ENCODE data around the gene LVRN. TPM values are rescaled to one million over a fixed set of nuclear protein-coding genes. Genes with fewer than 3 reads are reported as not detected.

Gene LVRN
- total RNA-seq, 1 experiment from 2014 or later = 0.09 TPM

DNA sequence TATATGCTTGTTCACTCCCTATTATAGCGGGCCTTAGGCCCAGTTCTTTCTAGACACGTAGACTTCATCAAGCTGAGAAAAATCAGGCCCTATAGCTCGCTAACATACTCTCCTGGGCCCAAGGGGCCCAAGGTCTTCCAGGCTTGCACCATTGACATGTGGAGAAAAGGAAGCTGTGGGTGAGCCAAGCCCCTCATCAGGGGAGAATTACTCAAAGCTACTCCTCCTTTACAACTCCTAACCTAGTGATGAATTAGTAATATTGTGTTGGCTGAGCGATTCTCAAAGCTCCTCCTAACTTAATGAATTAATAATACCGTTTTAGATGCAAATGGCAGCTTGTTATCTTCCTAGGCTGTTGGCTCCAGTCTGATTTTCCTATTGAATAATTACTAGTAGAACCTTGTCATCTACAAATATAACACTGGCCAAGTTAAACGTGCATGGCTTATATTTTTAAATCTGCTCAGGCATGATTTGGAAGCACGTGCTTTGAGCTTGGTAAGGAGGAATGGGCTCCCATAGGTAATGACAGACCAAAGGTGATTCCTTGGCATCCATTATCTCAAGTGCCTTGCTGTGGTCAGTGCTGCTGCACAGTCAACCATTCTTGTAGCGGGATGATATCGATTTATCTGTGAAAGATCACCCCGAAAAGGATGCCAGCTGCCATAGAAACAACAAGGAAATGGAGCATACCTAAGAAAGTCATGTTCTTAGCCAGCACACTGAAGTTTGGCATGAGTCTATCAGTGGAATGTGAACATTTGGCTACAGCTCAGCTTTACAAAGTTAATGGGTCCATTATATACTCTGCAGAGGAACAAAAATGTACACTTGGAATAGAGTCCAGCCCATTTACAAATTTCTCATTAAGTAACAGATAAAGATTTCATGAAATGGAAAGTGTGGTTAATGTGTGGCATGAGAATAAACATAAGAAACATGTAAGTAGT lies 23.8 kb downstream of the LVRN start:
- Histone ChIP-seq H3K4me2 (ENCODE audit: insufficient read depth, insufficient read length, low read length) (no peak overlapping the region), H3K27ac (ENCODE audit: insufficient read length, low read depth, low read length) (no peak overlapping the region), H3K9ac (ENCODE audit: extremely low read depth, insufficient read length, low read length) (no peak overlapping the region), H2BK20ac (ENCODE audit: low read depth, low read length, poor library complexity, severe bottlenecking) (no peak overlapping the region), H3K4ac (ENCODE audit: low read depth, low read length) (no peak overlapping the region), H2BK5ac (ENCODE audit: insufficient read length, low read length) (no peak overlapping the region), H2BK120ac (ENCODE audit: low read depth, low read length, poor library complexity, severe bottlenecking) (no peak overlapping the region), H4K5ac (ENCODE audit: insufficient read length, low read depth, low read length) (no peak overlapping the region), H3K18ac (ENCODE audit: insufficient read length, low read depth, low read length) (no peak overlapping the region), H3K79me1 (ENCODE audit: insufficient read depth, low read depth, low read length, poor library complexity, severe bottlenecking) (no peaks in the 10 kb centered on the region), H3T11ph (ENCODE audit: low read length) (no peak overlapping the region), H2AK5ac (ENCODE audit: insufficient read length, low read length) (no peak overlapping the region), H3K4me1 (ENCODE audit: insufficient read depth, low read length) (no peaks in the 10 kb centered on the region), H2BK15ac (ENCODE audit: low read depth, low read length) (no peak overlapping the region), H3K23me2 (ENCODE audit: insufficient read length, low read depth, low read length, poor library complexity, severe bottlenecking) (no peaks in the 10 kb centered on the region), H3K79me2 (ENCODE audit: insufficient read depth, low read length) (no peaks in the 10 kb centered on the region), H2AFZ (ENCODE audit: low read length) (no peak overlapping the region), H3K14ac (ENCODE audit: insufficient read depth, low read length) (no peak overlapping the region), H4K91ac (ENCODE audit: insufficient read length, low read depth, low read length) (no peak overlapping the region), H3K9me3 (ENCODE audit: control insufficient read depth, low read depth, low read length) (no peaks in the 10 kb centered on the region), H2BK12ac (ENCODE audit: insufficient read length, low read depth, low read length) (no peak overlapping the region), H4K8ac (replicated peaks; ENCODE audit: insufficient read length, low read depth, low read length) (no peak overlapping the region), H3K23ac (ENCODE audit: insufficient read length, low read depth, low read length) (no peak overlapping the region), H3K56ac (ENCODE audit: insufficient read length, low read depth, low read length) (no peak overlapping the region), H4K20me1 (ENCODE audit: control insufficient read depth, insufficient read depth, insufficient read length) (no peaks in the 10 kb centered on the region), H3K27me3 (ENCODE audit: insufficient read depth, low read length) (no peaks in the 10 kb centered on the region)
- DNase-seq = no peak
- no peaks in the 10 kb centered on the region for H3K9me3 Mint-ChIP-seq
- no peaks in the 10 kb centered on the region for H3K27me3 Mint-ChIP-seq (ENCODE audit: low read depth)
- WGBS (ENCODE audit: extremely low coverage, insufficient read length, low lambda C conversion rate) = no CpG with 5 or more reads among the region's 10 CpGs
- TF ChIP-seq, protein P1, sequence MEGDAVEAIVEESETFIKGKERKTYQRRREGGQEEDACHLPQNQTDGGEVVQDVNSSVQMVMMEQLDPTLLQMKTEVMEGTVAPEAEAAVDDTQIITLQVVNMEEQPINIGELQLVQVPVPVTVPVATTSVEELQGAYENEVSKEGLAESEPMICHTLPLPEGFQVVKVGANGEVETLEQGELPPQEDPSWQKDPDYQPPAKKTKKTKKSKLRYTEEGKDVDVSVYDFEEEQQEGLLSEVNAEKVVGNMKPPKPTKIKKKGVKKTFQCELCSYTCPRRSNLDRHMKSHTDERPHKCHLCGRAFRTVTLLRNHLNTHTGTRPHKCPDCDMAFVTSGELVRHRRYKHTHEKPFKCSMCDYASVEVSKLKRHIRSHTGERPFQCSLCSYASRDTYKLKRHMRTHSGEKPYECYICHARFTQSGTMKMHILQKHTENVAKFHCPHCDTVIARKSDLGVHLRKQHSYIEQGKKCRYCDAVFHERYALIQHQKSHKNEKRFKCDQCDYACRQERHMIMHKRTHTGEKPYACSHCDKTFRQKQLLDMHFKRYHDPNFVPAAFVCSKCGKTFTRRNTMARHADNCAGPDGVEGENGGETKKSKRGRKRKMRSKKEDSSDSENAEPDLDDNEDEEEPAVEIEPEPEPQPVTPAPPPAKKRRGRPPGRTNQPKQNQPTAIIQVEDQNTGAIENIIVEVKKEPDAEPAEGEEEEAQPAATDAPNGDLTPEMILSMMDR (conservative IDR thresholded peaks at IDR 0.05) = no peak
- H3K4me3 Mint-ChIP-seq = no peak overlapping the region
- H3K4me1 Mint-ChIP-seq = no peaks in the 10 kb centered on the region
- no peak overlapping the region for H3K27ac Mint-ChIP-seq
- no peaks in the 10 kb centered on the region for H3K36me3 Mint-ChIP-seq (ENCODE audit: insufficient read depth in 1 of 3, low read depth in 3 of 3)

Data from H9 (cell line).